Smooth muscle cell (in vitro differentiated cells): ENCODE data around the gene FBXW8. TPM values are rescaled to one million over a fixed set of nuclear protein-coding genes. Genes with fewer than 3 reads are reported as not detected.

Source experiments
- DNase-seq: peaks from one replicate; lab custom pipeline; 2025; ENCODE audit not compliant: unreplicated experiment; lab: John Stamatoyannopoulos, UW
- H2AFZ ChIP-seq: fragments of 200-600 bp; sonication (generic); 2 replicates; pipeline ENCODE4 v1.6.0; 2016; ENCODE audit warnings: antibody characterized with exemption, low read depth, mild to moderate bottlenecking
- H3F3A ChIP-seq: fragments of 200-600 bp; sonication (generic); 2 replicates; pipeline ENCODE4 v1.6.0; 2017; ENCODE audit warnings: antibody characterized with exemption, low read depth
- H3K27ac ChIP-seq: fragments of 200-600 bp; sonication (generic); 2 replicates; pipeline ENCODE4 v1.5.1; 2016; ENCODE audit warnings: low read depth, mild to moderate bottlenecking
- H3K27me3 ChIP-seq: fragments of 200-600 bp; sonication (generic); 2 replicates; pipeline ENCODE4 v1.6.1; 2016; ENCODE audit warnings: low read depth, mild to moderate bottlenecking
- H3K36me3 ChIP-seq: fragments of 200-600 bp; sonication (generic); 2 replicates; pipeline ENCODE4 v1.5.1; 2016; ENCODE audit warnings: low read depth
- H3K4me1 ChIP-seq: fragments of 200-600 bp; sonication (generic); 2 replicates; pipeline ENCODE4 v1.5.1; 2016; ENCODE audit warnings: low read depth
- H3K4me2 ChIP-seq: fragments of 200-600 bp; sonication (generic); 2 replicates; pipeline ENCODE4 v1.6.0; 2016; ENCODE audit warnings: mild to moderate bottlenecking
- H3K4me3 ChIP-seq: fragments of 200-600 bp; sonication (generic); 2 replicates; pipeline ENCODE4 v1.5.1; 2016; ENCODE audit warnings: mild to moderate bottlenecking
- H3K79me2 ChIP-seq: fragments of 200-600 bp; sonication (generic); 2 replicates; pipeline ENCODE4 v1.6.0; 2016; ENCODE audit warnings: low read depth, mild to moderate bottlenecking
- H3K9ac ChIP-seq: fragments of 200-600 bp; sonication (generic); 2 replicates; pipeline ENCODE4 v1.6.0; 2016; ENCODE audit warnings: low read depth
- H3K9me3 ChIP-seq: fragments of 200-600 bp; sonication (generic); replicated peaks from 2 replicates; pipeline ENCODE4 v1.5.1; 2016; ENCODE audit warnings: low read depth
- H4K20me1 ChIP-seq: fragments of 200-600 bp; sonication (generic); 2 replicates; pipeline ENCODE4 v1.6.0; 2016; ENCODE audit warnings: low read depth
- CTCF ChIP-seq: fragments of 200-600 bp; sonication (generic); IDR thresholded peaks from 2 replicates; pipeline ENCODE4 v1.5.1; 2017; ENCODE audit warnings: borderline replicate concordance, mild to moderate bottlenecking, antibody characterized with exemption; ENCODE audit not compliant: insufficient read depth, poor library complexity, severe bottlenecking
- WGBS: methylation state at CpG from one replicate; pipeline ENCODE4 v1.1.7; 2016; ENCODE audit warnings: low lambda C conversion rate; 5-methylcytosine and 5-hydroxymethylcytosine counted together
- polyA plus RNA-seq: library from polyadenylated mRNA; unstranded; fragments of >200 nt; fragmentation: Nextera tagmentation; extraction: Ambion mirVana; gene quantifications from 2 replicates; pipeline ENCODE4 v1.2.1, GENCODE V29; 2016
- total RNA-seq: library from RNA; depleted of rRNA; stranded (reverse); fragments of >200 nt; gene quantifications from 2 replicates; pipeline ENCODE4 v1.2.3, GENCODE V29; 2014

FBXW8 gene
- total and polyA plus RNA-seq, 2 experiments from 2014 or later = 16.9 to 18.3 TPM

GRCh38 chr12:116897476-116897875 is 13.3 kb upstream of the FBXW8 start:
- H3K4me1 ChIP-seq = no peaks in the 10 kb centered on the region
- no peak overlapping the region for H3K4me3 ChIP-seq
- no peak for DNase-seq
- 87% methylated on average over 4 of the region's 4 CpGs for WGBS
- H4K20me1 ChIP-seq = no peaks in the 10 kb centered on the region
- H3K27me3 ChIP-seq = peaks cover 20% of the 10 kb centered on the region
- no peaks in the 10 kb centered on the region for H3F3A ChIP-seq
- no peak overlapping the region for H2AFZ ChIP-seq
- no peaks in the 10 kb centered on the region for H3K79me2 ChIP-seq
- no peaks in the 10 kb centered on the region for H3K36me3 ChIP-seq
- no peak overlapping the region for H3K27ac ChIP-seq
- H3K9ac ChIP-seq = no peak overlapping the region
- no peak for TF ChIP-seq CTCF
- no peak overlapping the region for H3K4me2 ChIP-seq
- no peaks in the 10 kb centered on the region for H3K9me3 ChIP-seq

- Histone ChIP-seq H3K9me3 (no peaks in the 10 kb centered on the region), H3K9ac (no peak overlapping the region), H3F3A (no peaks in the 10 kb centered on the region), H3K27me3 (peaks cover 20% of the 10 kb centered on the region), H3K79me2 (no peaks in the 10 kb centered on the region), H4K20me1 (no peaks in the 10 kb centered on the region), H3K4me3 (no peak overlapping the region), H3K4me1 (no peaks in the 10 kb centered on the region), H2AFZ (no peak overlapping the region), H3K36me3 (no peaks in the 10 kb centered on the region), H3K4me2 (no peak overlapping the region), H3K27ac (no peak overlapping the region)
- DNase-seq = no peak
- 72% methylated on average over 3 of the region's 3 CpGs for WGBS
- no peak for TF ChIP-seq CTCF
Measured at GRCh38 chr12:116898669-116899068, 12.1 kb upstream of the FBXW8 start.

DNA sequence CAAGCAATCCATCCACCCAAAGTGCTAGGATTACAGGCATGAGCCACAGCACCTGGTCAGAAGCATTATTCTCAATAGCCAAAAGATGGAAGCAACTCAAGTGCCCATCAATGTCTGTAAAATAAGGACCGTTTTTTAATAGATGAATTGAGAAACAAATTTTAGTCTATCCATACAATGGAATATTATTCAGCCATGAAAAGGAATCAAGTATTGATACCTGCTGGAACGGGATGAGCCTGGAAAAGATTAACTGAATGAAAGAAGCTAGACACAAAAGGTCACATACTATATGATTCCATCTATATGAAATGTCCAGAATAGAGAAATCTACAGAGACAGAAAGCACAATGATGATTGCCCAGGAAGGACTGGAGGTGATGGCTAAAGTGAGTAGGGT is 9.1 kb upstream of the FBXW8 start:
- no peaks in the 10 kb centered on the region for H4K20me1 ChIP-seq
- no peaks in the 10 kb centered on the region for H3K36me3 ChIP-seq
- DNase-seq = no peak
- peaks cover 20% of the 10 kb centered on the region for H3K27me3 ChIP-seq
- no peaks in the 10 kb centered on the region for H3K4me1 ChIP-seq
- H3K79me2 ChIP-seq = no peaks in the 10 kb centered on the region
- H2AFZ ChIP-seq = no peak overlapping the region
- H3K4me3 ChIP-seq = no peak overlapping the region
- no peak overlapping the region for H3K4me2 ChIP-seq
- 81% methylated on average over 2 of the region's 2 CpGs for WGBS
- no peak overlapping the region for H3K9ac ChIP-seq
- no peak for TF ChIP-seq CTCF
- H3K27ac ChIP-seq = no peak overlapping the region
- H3F3A ChIP-seq = no peaks in the 10 kb centered on the region
- no peaks in the 10 kb centered on the region for H3K9me3 ChIP-seq

DNA sequence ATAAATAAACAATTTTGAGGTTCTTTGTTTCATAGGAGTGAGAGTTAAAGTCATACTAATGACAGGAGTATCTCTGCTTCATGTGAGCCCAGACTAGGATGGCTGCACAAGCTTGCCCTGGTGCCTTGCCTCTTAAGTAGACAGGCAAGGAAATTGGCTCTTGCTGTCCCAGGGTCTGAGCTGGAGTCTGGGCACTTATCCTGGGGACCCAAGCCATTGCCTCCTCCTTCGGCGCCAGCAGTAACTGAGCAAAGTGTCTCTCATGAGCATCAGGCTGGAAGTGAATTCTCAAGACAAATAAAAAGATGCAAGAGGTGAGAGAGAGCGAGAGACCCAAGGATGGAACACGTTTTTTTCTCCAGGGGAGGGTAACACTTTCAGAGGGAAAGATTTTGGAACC is 6.9 kb upstream of the FBXW8 start:
- Histone ChIP-seq H3K4me2 (no peak overlapping the region), H3F3A (no peaks in the 10 kb centered on the region), H3K4me1 (no peaks in the 10 kb centered on the region), H3K9me3 (no peaks in the 10 kb centered on the region), H3K36me3 (no peaks in the 10 kb centered on the region), H3K9ac (no peak overlapping the region), H3K4me3 (no peak overlapping the region), H2AFZ (no peak overlapping the region), H3K27me3 (peaks cover 9% of the 10 kb centered on the region), H3K79me2 (no peaks in the 10 kb centered on the region), H4K20me1 (no peaks in the 10 kb centered on the region), H3K27ac (no peak overlapping the region)
- TF ChIP-seq CTCF = no peak
- no peak for DNase-seq
- 79% methylated on average over 4 of the region's 4 CpGs for WGBS
